Endothelial cell of umbilical vein (primary cell): ENCODE measurements around the gene ZCCHC14. TPM values are rescaled to one million over a fixed set of nuclear protein-coding genes. Genes with fewer than 3 reads are reported as not detected.

Source experiments
- BruUV-seq: library from RNA; stranded (reverse); fragments of 400-500 nt; replicated peaks from 2 replicates; lab custom pipeline; 2021; lab: Mats Ljungman, UMichigan
- CTCF ChIA-PET: fragments of 300-600, 350-600 bp; sonication (Branson Sonifier 250); formaldehyde crosslinking; loops from one replicate; lab custom pipeline; 2021; ENCODE audit warnings: antibody characterized with exemption, inconsistent platforms; lab: Charles Lee
- POLR2A ChIA-PET: fragments of 300-600, 350-600 bp; sonication (Branson Sonifier 250); formaldehyde crosslinking; loops from one replicate; lab custom pipeline; 2021; ENCODE audit warnings: antibody characterized with exemption, inconsistent platforms; lab: Charles Lee
- DNase-seq: peaks from one replicate; pipeline ENCODE4 v3.0.0-alpha.2; 2011; ENCODE audit warnings: low read depth, low spot score
- FAIRE-seq: peaks from 2 replicates; lab custom pipeline; 2011; peaks lifted over from hg19 to GRCh38; lab: Jason Lieb, UNC
- H2AFZ ChIP-seq: 2 replicates; pipeline ENCODE4 v1.6.0; 2012; ENCODE audit warnings: low read depth, low read length, control low read depth, inconsistent platforms
- H3K27ac ChIP-seq: 2 replicates; pipeline ENCODE4 v1.5.1; 2011; ENCODE audit warnings: low read depth, mild to moderate bottlenecking, control low read depth, low read length, moderate library complexity; ENCODE audit not compliant: insufficient read depth
- H3K27me3 ChIP-seq, 2 experiments: 2 replicates each; pipeline versions ENCODE4 v1.6.0 to v1.6.1; 2011; ENCODE audit warnings: low read length in 2 of 2, mixed read lengths in 1 of 2; ENCODE audit not compliant: control insufficient read depth in 2 of 2, insufficient read depth in 2 of 2
- H3K36me3 ChIP-seq, 2 experiments: 2 replicates in 1 of 2; 3 replicates in 1 of 2; pipeline ENCODE4 v1.5.1; 2011; ENCODE audit warnings: low read length in 2 of 2, mild to moderate bottlenecking in 1 of 2, moderate library complexity in 1 of 2; ENCODE audit not compliant: control insufficient read depth in 2 of 2, insufficient read depth in 2 of 2; ENCODE audit errors: extremely low read depth in 1 of 2
- H3K4me1 ChIP-seq: 3 replicates; pipeline ENCODE4 v1.5.1; 2011; ENCODE audit warnings: mild to moderate bottlenecking, low read length; ENCODE audit not compliant: control insufficient read depth, insufficient read depth; ENCODE audit errors: extremely low read depth
- H3K4me2 ChIP-seq: 2 replicates; pipeline ENCODE4 v1.6.1; 2011; ENCODE audit warnings: low read length, control low read depth, mixed read lengths; ENCODE audit not compliant: insufficient read depth
- H3K4me3 ChIP-seq, 3 experiments: fragments of 200-600 bp in 1 of 3; sonication (generic), shearing (Covaris generic) in 1 of 3; replicated peaks in 1 of 3; 2 replicates each; pipeline ENCODE4 v1.5.1; 2011 to 2016; ENCODE audit warnings: control low read depth in 3 of 3, low read length in 3 of 3, mild to moderate bottlenecking in 2 of 3, inconsistent platforms in 1 of 3, low read depth in 1 of 3, moderate library complexity in 1 of 3; ENCODE audit not compliant: insufficient read depth in 1 of 3
- H3K79me2 ChIP-seq: 2 replicates; pipeline ENCODE4 v1.6.0; 2012; ENCODE audit warnings: low read length, inconsistent platforms; ENCODE audit not compliant: control insufficient read depth, insufficient read depth
- H3K9ac ChIP-seq: replicated peaks from 2 replicates; pipeline ENCODE3; 2011; ENCODE audit warnings: low read length, control low read depth; ENCODE audit not compliant: insufficient read depth; ENCODE audit errors: extremely low read depth
- H3K9me1 ChIP-seq: replicated peaks from 3 replicates; pipeline ENCODE4 v1.6.0; 2011; ENCODE audit warnings: mild to moderate bottlenecking, low read length; ENCODE audit not compliant: control insufficient read depth, insufficient read depth; ENCODE audit errors: extremely low read depth
- H3K9me3 ChIP-seq: replicated peaks from 2 replicates; pipeline ENCODE4 v1.5.1; 2012; ENCODE audit warnings: low read length, inconsistent platforms; ENCODE audit not compliant: control insufficient read depth, insufficient read depth
- H4K20me1 ChIP-seq: replicated peaks from 2 replicates; pipeline ENCODE3; 2011; ENCODE audit warnings: mild to moderate bottlenecking, low read length; ENCODE audit not compliant: control insufficient read depth, insufficient read depth; ENCODE audit errors: extremely low read depth
- CTCF ChIP-seq, 2 donors: IDR thresholded peaks; 1 replicate in 1 of 2; 2 replicates in 1 of 2; pipeline ENCODE4 v1.5.1; 2011; ENCODE audit warnings: low read length in 2 of 2, mild to moderate bottlenecking in 2 of 2, moderate library complexity in 2 of 2, control low read depth in 1 of 2, inconsistent platforms in 1 of 2, low read depth in 1 of 2; ENCODE audit not compliant: insufficient read depth in 1 of 2; ENCODE audit errors: extremely low read depth in 1 of 2
- EZH2 ChIP-seq: IDR thresholded peaks from 2 replicates; pipeline ENCODE4 v1.6.1; 2012; ENCODE audit warnings: borderline replicate concordance, low read depth, mild to moderate bottlenecking, moderate library complexity, low read length, inconsistent platforms; ENCODE audit not compliant: severe bottlenecking
- FOS ChIP-seq: IDR thresholded peaks from 2 replicates; pipeline ENCODE4 v1.6.1; 2011; ENCODE audit warnings: mild to moderate bottlenecking, low read length, moderate library complexity, borderline replicate concordance; ENCODE audit not compliant: insufficient read depth
- GATA2 ChIP-seq: IDR thresholded peaks from 2 replicates; pipeline ENCODE4 v1.7.0; 2011; ENCODE audit warnings: low read depth, mild to moderate bottlenecking, moderate library complexity, mixed read lengths, low read length; ENCODE audit not compliant: insufficient read length, insufficient read depth
- JUN ChIP-seq: IDR thresholded peaks from 2 replicates; pipeline ENCODE4 v1.6.1; 2011; ENCODE audit warnings: borderline replicate concordance, low read depth; ENCODE audit not compliant: insufficient read length, insufficient read depth
- MAX ChIP-seq: IDR thresholded peaks from 2 replicates; pipeline ENCODE4 v1.6.1; 2011; ENCODE audit not compliant: insufficient read depth, insufficient read length
- MYC ChIP-seq: IDR thresholded peaks from one replicate; pipeline ENCODE4 v1.6.1; 2011; ENCODE audit warnings: mild to moderate bottlenecking, low read depth, low read length
- POLR2A ChIP-seq: IDR thresholded peaks from 2 replicates; pipeline ENCODE4 v1.6.1; 2012; ENCODE audit warnings: low read depth, mild to moderate bottlenecking, control low read depth, low read length
- POLR2AphosphoS5 ChIP-seq: IDR thresholded peaks from 2 replicates; pipeline ENCODE4 v1.6.1; 2012; ENCODE audit warnings: low read depth, mild to moderate bottlenecking, control low read depth, low read length, moderate library complexity; ENCODE audit not compliant: insufficient read depth
- dilution Hi-C: fragments of 300-500 bp; cut with MboI; formaldehyde crosslinking; loops from one replicate; pipeline ENCODE4 v1.15.0; 2019; ENCODE audit warnings: low sequenced_read_pairs; ENCODE audit not compliant: extremely low pct_ligation_motif_present
- intact Hi-C: fragments of 100-400 bp; cut with micrococcal nuclease; formaldehyde crosslinking; loops from one replicate; pipeline ENCODE4 v1.10.0; 2022
- polyA plus RNA-seq, 4 experiments: library from polyadenylated mRNA; depleted of rRNA in 3 of 4; stranded (reverse) in 3 of 4; unstranded in 1 of 4; fragments of >200 nt; gene quantifications; 2 replicates each; pipeline versions ENCODE4 v1.2.1 to v1.2.3, GENCODE V29; 2011 to 2012; ENCODE audit warnings: missing spikeins in 1 of 4
- total RNA-seq: library from RNA; stranded (reverse); gene quantifications from 2 replicates; pipeline ENCODE4 v1.2.3, GENCODE V29; 2021

The ZCCHC14 gene
- total and polyA plus RNA-seq, 2 donors (not counting 3 experiments of a cell fraction or from before 2014, with no cell fraction given), result 9.5 to 30.9 TPM

- DNase-seq (no peak), FAIRE-seq (no peak)
- H3K4me2 ChIP-seq, result no peak overlapping the region
- H3K9me1 ChIP-seq, result no peaks in the 10 kb centered on the region
- H3K9ac ChIP-seq, result no peak overlapping the region
- peak overlapping the region; percentile 92 for H3K27ac ChIP-seq
- H3K36me3 ChIP-seq, result peaks cover 3% of the 10 kb centered on the region in 2 experiments
- peaks cover 41% of the 10 kb centered on the region for H3K4me1 ChIP-seq
- no peaks in the 10 kb centered on the region for H3K27me3 ChIP-seq
- POLR2A ChIA-PET, result interaction anchor here (0.6 kb wide), 1 partner anchor 17 kb away, joined by 3 read pairs; no protein-coding TSS in a partner anchor
- intact Hi-C loops, result loop anchor here (5.0 kb wide), 1 partner anchor 42 kb away; no protein-coding TSS in a partner anchor
- H4K20me1 ChIP-seq, result no peaks in the 10 kb centered on the region
- CTCF ChIA-PET, result no interaction called here
- H3K4me3 ChIP-seq, result no peak overlapping the region
- TF ChIP-seq POLR2A (no peak), FOS (no peak), GATA2 (no peak), JUN (no peak), POLR2AphosphoS5 (no peak), EZH2 (no peak)
- H3K79me2 ChIP-seq, result peaks cover 22% of the 10 kb centered on the region
- no peaks in the 10 kb centered on the region for H3K9me3 ChIP-seq
- H2AFZ ChIP-seq, result no peak overlapping the region
- dilution Hi-C loops, result no loop called here
- no TSS peak for BruUV-seq
Observed at GRCh38 chr16:87459027-87459426, 33.8 kb downstream of the ZCCHC14 start.

GRCh38 chr16:87458424-87458915 is 34.4 kb downstream of the ZCCHC14 start:
- intact Hi-C loops, result loop anchor here (5.0 kb wide), 1 partner anchor 41 kb away; no protein-coding TSS in a partner anchor

More at GRCh38 chr16:87458424-87458915, 34.4 kb downstream of the ZCCHC14 start:
- Histone ChIP-seq H3K9ac (peak overlapping the region; percentile 70), H3K4me2 (peak overlapping the region; percentile 35), H3K9me1 (no peaks in the 10 kb centered on the region), H3K4me1 (peaks cover 36% of the 10 kb centered on the region), H4K20me1 (no peaks in the 10 kb centered on the region), H3K9me3 (no peaks in the 10 kb centered on the region), H3K79me2 (peaks cover 17% of the 10 kb centered on the region), H3K4me3 (no peak overlapping the region), H2AFZ (no peak overlapping the region), H3K27me3 (no peaks in the 10 kb centered on the region), H3K36me3 (peaks cover 3% of the 10 kb centered on the region in 2 experiments), H3K27ac (peak overlapping the region; percentile 92)
- dilution Hi-C loops, result no loop called here
- POLR2A ChIA-PET, result interaction anchor here (0.6 kb wide), 1 partner anchor 17 kb away, joined by 3 read pairs; no protein-coding TSS in a partner anchor
- FAIRE-seq (no peak), DNase-seq (no peak)
- CTCF ChIA-PET, result interaction anchor here (2.0 kb wide), 1 partner anchor 42 kb away, joined by 6 read pairs; no protein-coding TSS in a partner anchor
- BruUV-seq, result no TSS peak
- TF ChIP-seq JUN, result no peak
- no peak for TF ChIP-seq CTCF (IDR thresholded peaks at IDR 0.05; ENCODE audit: extremely low read depth in 1 of 2, insufficient read depth in 1 of 2, low read depth in 1 of 2, low read length in 2 of 2)
- no peak for TF ChIP-seq MAX
- TF ChIP-seq FOS, result no peak
- TF ChIP-seq EZH2, result no peak
- TF ChIP-seq POLR2A, result no peak
- TF ChIP-seq MYC, result no peak
- no peak for TF ChIP-seq GATA2
- no peak for TF ChIP-seq POLR2AphosphoS5
